Caco-2 (cell line): ENCODE data around the gene RACGAP1. TPM values are rescaled to one million over a fixed set of nuclear protein-coding genes. Genes with fewer than 3 reads are reported as not detected.

ENCODE experiments used
- BruUV-seq: library from RNA; stranded (reverse); fragments of 400-500 nt; replicated peaks from 2 replicates; lab custom pipeline; 2021; lab: Mats Ljungman, UMichigan
- CTCF ChIA-PET: fragments of 300-600 bp; sonication (Branson Sonifier 250); formaldehyde crosslinking; loops from one replicate; lab custom pipeline; 2022; ENCODE audit warnings: antibody characterized with exemption; lab: Charles Lee
- POLR2A ChIA-PET: fragments of 300-600 bp; sonication (Branson Sonifier 250); formaldehyde crosslinking; loops from one replicate; lab custom pipeline; 2022; ENCODE audit warnings: antibody characterized with exemption; lab: Charles Lee
- DNase-seq, 2 experiments: peaks; one replicate each; pipeline versions ENCODE4 v3.0.0 to v3.0.0-alpha.2; 2020 to 2022
- H3K27me3 ChIP-seq: replicated peaks from 2 replicates; pipeline ENCODE4 v1.6.0; 2011; ENCODE audit warnings: low read length; ENCODE audit not compliant: control insufficient read depth, insufficient read depth
- H3K36me3 ChIP-seq: 2 replicates; pipeline ENCODE4 v1.5.1; 2011; ENCODE audit warnings: low read length; ENCODE audit not compliant: control insufficient read depth, insufficient read depth
- H3K4me1 ChIP-seq: fragments of 250-450 bp; sonication (Bioruptor Pico); 2 replicates; pipeline ENCODE4 v1.5.1; 2020; ENCODE audit warnings: mild to moderate bottlenecking
- H3K4me3 ChIP-seq: 2 replicates; pipeline ENCODE4 v1.5.1; 2011; ENCODE audit warnings: low read depth, mild to moderate bottlenecking, control low read depth, low read length
- H3K9me3 ChIP-seq: fragments of 250-450 bp; sonication (Bioruptor Pico); 2 replicates; pipeline ENCODE4 v1.5.1; 2020; ENCODE audit warnings: mild to moderate bottlenecking, moderate library complexity
- H3K27ac Mint-ChIP-seq: one replicate; pipeline ENCODE4 v1.8.0; 2022; ENCODE audit warnings: mixed read lengths; ENCODE audit not compliant: unreplicated experiment
- H3K27me3 Mint-ChIP-seq: one replicate; pipeline ENCODE4 v1.8.0; 2022; ENCODE audit warnings: mixed read lengths; ENCODE audit not compliant: insufficient read depth, unreplicated experiment
- H3K36me3 Mint-ChIP-seq: one replicate; pipeline ENCODE4 v1.8.0; 2022; ENCODE audit warnings: mild to moderate bottlenecking, mixed read lengths; ENCODE audit not compliant: insufficient read depth, unreplicated experiment
- H3K4me1 Mint-ChIP-seq: one replicate; pipeline ENCODE4 v1.8.0; 2022; ENCODE audit warnings: low read depth, mixed read lengths; ENCODE audit not compliant: unreplicated experiment
- H3K4me3 Mint-ChIP-seq: one replicate; pipeline ENCODE4 v1.8.0; 2022; ENCODE audit warnings: mild to moderate bottlenecking, moderate library complexity, mixed read lengths; ENCODE audit not compliant: unreplicated experiment
- H3K9me3 Mint-ChIP-seq: one replicate; pipeline ENCODE4 v1.8.0; 2022; ENCODE audit warnings: mixed read lengths; ENCODE audit not compliant: unreplicated experiment
- CTCF ChIP-seq, 2 experiments: fragments of 200-600 bp in 1 of 2; IDR thresholded peaks; 1 replicate in 1 of 2; 2 replicates in 1 of 2; pipeline versions ENCODE4 v1.5.1 to v1.8.0; 2011 to 2022; ENCODE audit warnings: antibody characterized with exemption in 1 of 2, control low read depth in 1 of 2, inconsistent platforms in 1 of 2, low read depth in 1 of 2, low read length in 1 of 2, mild to moderate bottlenecking in 1 of 2, moderate library complexity in 1 of 2; ENCODE audit not compliant: insufficient read depth in 1 of 2, severe bottlenecking in 1 of 2, unreplicated experiment in 1 of 2
- intact Hi-C: fragments of 100-400 bp; cut with micrococcal nuclease; formaldehyde crosslinking; loops from one replicate; pipeline ENCODE4 v1.10.0; 2022; ENCODE audit not compliant: unreplicated experiment
- total RNA-seq: library from RNA; stranded (reverse); gene quantifications from 2 replicates; pipeline ENCODE4 v1.2.3, GENCODE V29; 2022

RACGAP1 gene
- total RNA-seq, 1 experiment from 2014 or later, result 131 TPM

- ChIA-PET CTCF (interaction anchor here (0.5 to 3.3 kb wide), 9 partner anchors 13 to 1217 kb away, joined by 3 to 93 read pairs (median 22); partner anchors contain the start of genes COX14 and DDX23), POLR2A (no interaction called here)
- Histone ChIP-seq H3K9me3 (no peaks in the 10 kb centered on the region), H3K27me3 (no peaks in the 10 kb centered on the region), H3K36me3 (no peaks in the 10 kb centered on the region), H3K4me3 (no peak overlapping the region), H3K4me1 (0 out of 2 replicates have a peak, but pooled peaks cover 8% of the 10 kb centered on the region)
- no peak for DNase-seq
- H3K36me3 Mint-ChIP-seq, result no peaks in the 10 kb centered on the region
- no peaks in the 10 kb centered on the region for H3K27me3 Mint-ChIP-seq
- H3K4me1 Mint-ChIP-seq, result peaks cover 12% of the 10 kb centered on the region
- intact Hi-C loops, result no loop called here
- TF ChIP-seq CTCF (IDR thresholded peaks at IDR 0.05; ENCODE audit: insufficient read depth in 1 of 2, low read depth in 1 of 2, low read length in 1 of 2, severe bottlenecking in 1 of 2, unreplicated experiment in 1 of 2), result no peak
- no peak overlapping the region for H3K4me3 Mint-ChIP-seq
- H3K9me3 Mint-ChIP-seq, result no peaks in the 10 kb centered on the region
- BruUV-seq, result no TSS peak
- no peak overlapping the region for H3K27ac Mint-ChIP-seq
These were observed 44.2 kb upstream of the RACGAP1 start for GRCh38 chr12:50069539-50069938.

GRCh38 chr12:50069069-50069468, 43.8 kb upstream of the RACGAP1 start:
- Mint-ChIP-seq H3K9me3 (no peaks in the 10 kb centered on the region), H3K27me3 (no peaks in the 10 kb centered on the region), H3K36me3 (no peaks in the 10 kb centered on the region), H3K4me1 (peaks cover 12% of the 10 kb centered on the region), H3K4me3 (no peak overlapping the region), H3K27ac (no peak overlapping the region)
- CTCF ChIA-PET, result interaction anchor here (0.5 to 3.3 kb wide), 7 partner anchors 13 to 1217 kb away, joined by 3 to 93 read pairs (median 5); partner anchors contain the start of gene DDX23
- no peak for DNase-seq
- no peak for TF ChIP-seq CTCF (IDR thresholded peaks at IDR 0.05; ENCODE audit: insufficient read depth in 1 of 2, low read depth in 1 of 2, low read length in 1 of 2, severe bottlenecking in 1 of 2, unreplicated experiment in 1 of 2)
- Histone ChIP-seq H3K27me3 (no peaks in the 10 kb centered on the region), H3K4me3 (no peak overlapping the region), H3K9me3 (no peaks in the 10 kb centered on the region), H3K4me1 (0 out of 2 replicates have a peak, but pooled peaks cover 8% of the 10 kb centered on the region), H3K36me3 (no peaks in the 10 kb centered on the region)
- no TSS peak for BruUV-seq
- intact Hi-C loops, result no loop called here
- POLR2A ChIA-PET, result no interaction called here

- H3K4me3 Mint-ChIP-seq, result no peak overlapping the region
- CTCF ChIA-PET, result interaction anchor here (0.7 to 3.2 kb wide), 4 partner anchors 10 to 199 kb away, joined by 3 to 17 read pairs (median 4); no protein-coding TSS in a partner anchor
- H3K36me3 ChIP-seq, result no peaks in the 10 kb centered on the region
- H3K27me3 Mint-ChIP-seq, result no peaks in the 10 kb centered on the region
- no peaks in the 10 kb centered on the region for H3K9me3 ChIP-seq
- POLR2A ChIA-PET, result interaction anchor here (0.9 kb wide), 1 partner anchor 9 kb away, joined by 3 read pairs; no protein-coding TSS in a partner anchor
- 0 out of 2 replicates have a peak, but pooled peaks cover 8% of the 10 kb centered on the region for H3K4me1 ChIP-seq
- no TSS peak for BruUV-seq
- no peak overlapping the region for H3K27ac Mint-ChIP-seq
- TF ChIP-seq CTCF (IDR thresholded peaks at IDR 0.05; ENCODE audit: insufficient read depth in 1 of 2, low read depth in 1 of 2, low read length in 1 of 2, severe bottlenecking in 1 of 2, unreplicated experiment in 1 of 2), result no peak
- peak; percentile 63 to 69 for DNase-seq
- H3K36me3 Mint-ChIP-seq, result no peaks in the 10 kb centered on the region
- H3K9me3 Mint-ChIP-seq, result no peaks in the 10 kb centered on the region
- H3K4me3 ChIP-seq, result no peak overlapping the region
- intact Hi-C loops, result no loop called here
- no peaks in the 10 kb centered on the region for H3K27me3 ChIP-seq
- H3K4me1 Mint-ChIP-seq, result peaks cover 12% of the 10 kb centered on the region
These were observed 41.1 kb upstream of the RACGAP1 start for GRCh38 chr12:50066402-50066801.
